PFSK-1 (cell line): Measurements from ENCODE around the gene MEGF11.

ENCODE experiments used
- FOXP2 ChIP-seq: optimal IDR thresholded peaks from 2 replicates; pipeline ENCODE3; 2011; ENCODE audit warnings: borderline replicate concordance, control low read depth, inconsistent platforms; ENCODE audit not compliant: insufficient read depth; ENCODE audit errors: extremely low read length, extremely low read depth
- POLR2AphosphoS5 ChIP-seq: IDR thresholded peaks from 2 replicates; pipeline ENCODE4 v1.6.1; 2012; ENCODE audit warnings: low read depth, mild to moderate bottlenecking, control low read depth, low read length, moderate library complexity
- REST ChIP-seq, 2 experiments: IDR thresholded peaks; 2 replicates each; pipeline versions ENCODE4 v1.6.1 to v1.8.0; 2011 to 2012; ENCODE audit warnings: low read depth in 2 of 2, low read length in 2 of 2, control low read depth in 1 of 2, inconsistent platforms in 1 of 2, mild to moderate bottlenecking in 1 of 2, moderate library complexity in 1 of 2; ENCODE audit not compliant: insufficient read depth in 1 of 2
- SIN3A ChIP-seq: IDR thresholded peaks from 2 replicates; pipeline ENCODE4 v1.6.1; 2012; ENCODE audit warnings: mild to moderate bottlenecking, low read length, moderate library complexity, borderline replicate concordance; ENCODE audit not compliant: insufficient read depth
- TAF1 ChIP-seq: IDR thresholded peaks from 2 replicates; pipeline ENCODE4 v1.6.1; 2012; ENCODE audit warnings: low read length, control low read depth, borderline replicate concordance; ENCODE audit not compliant: insufficient read depth

The MEGF11 gene

DNA sequence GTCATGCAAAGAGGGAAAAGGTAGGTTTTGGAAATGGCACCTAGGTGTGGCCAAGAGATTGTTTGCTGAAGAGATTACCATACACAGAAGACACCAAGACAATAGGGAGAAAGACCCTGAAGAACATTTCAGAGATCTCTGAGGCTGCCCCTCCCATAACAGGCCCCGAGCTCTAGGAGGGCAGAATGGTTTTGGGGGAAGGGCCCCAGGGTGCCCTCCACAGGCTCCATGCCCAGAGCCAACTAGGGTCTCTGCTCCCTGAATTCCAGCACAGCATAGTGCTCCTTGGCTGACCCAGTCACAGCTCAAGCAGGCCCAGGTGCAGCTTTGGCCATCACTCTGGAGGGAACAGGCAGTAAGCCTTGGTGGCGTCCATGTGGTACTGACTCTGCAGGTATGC lies 220.4 kb downstream of the MEGF11 start:
- TF ChIP-seq FOXP2 (no peak), TAF1 (no peak), SIN3A (no peak), POLR2AphosphoS5 (no peak), REST (IDR thresholded peaks at IDR 0.05; ENCODE audit: insufficient read depth in 1 of 2, low read depth in 2 of 2, low read length in 2 of 2) (no peak)

DNA sequence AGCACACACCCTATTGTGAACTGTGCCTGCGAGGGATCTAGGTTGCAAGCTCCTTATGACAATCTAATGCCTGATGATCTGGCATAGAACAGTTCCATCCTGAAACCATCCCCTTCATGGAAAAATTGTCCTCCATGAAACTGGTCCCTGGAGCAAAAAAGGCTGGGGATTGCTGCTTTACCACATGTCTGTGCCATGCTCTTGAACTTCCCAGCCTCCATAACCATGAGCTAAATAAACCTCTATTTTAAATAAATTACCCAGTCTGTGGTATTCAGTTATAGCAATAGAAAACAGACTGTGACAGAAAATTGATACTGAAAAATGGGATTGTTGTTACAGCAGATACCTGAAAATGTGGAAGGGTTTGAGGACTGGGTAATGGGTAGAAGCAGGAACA lies 221.5 kb downstream of the MEGF11 start:
- TF ChIP-seq FOXP2 (no peak), TAF1 (no peak), POLR2AphosphoS5 (no peak), SIN3A (no peak), REST (IDR thresholded peaks at IDR 0.05; ENCODE audit: insufficient read depth in 1 of 2, low read depth in 2 of 2, low read length in 2 of 2) (no peak)

DNA sequence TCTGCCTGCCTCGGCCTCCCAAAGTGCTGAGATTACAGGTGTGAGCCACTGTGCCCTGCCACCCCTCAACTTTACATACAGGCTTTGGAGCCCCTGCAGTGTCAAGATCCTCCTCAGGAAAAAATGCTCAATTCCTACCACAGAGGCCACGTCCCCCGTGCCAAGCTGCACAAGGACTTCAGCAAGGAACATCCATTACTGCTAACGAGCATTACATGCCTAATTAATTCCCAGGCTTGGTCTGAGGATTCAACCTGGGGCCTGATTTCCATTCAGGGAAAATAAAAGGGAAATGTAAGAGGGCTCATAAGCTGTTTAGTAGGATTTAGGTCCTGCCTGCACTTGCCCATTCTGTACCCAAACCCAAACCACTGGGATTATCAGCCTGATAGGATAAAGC lies 222.9 kb downstream of the MEGF11 start:
- TF ChIP-seq FOXP2 = no peak
- no peak for TF ChIP-seq TAF1
- no peak for TF ChIP-seq POLR2AphosphoS5
- no peak for TF ChIP-seq SIN3A
- TF ChIP-seq REST (IDR thresholded peaks at IDR 0.05; ENCODE audit: insufficient read depth in 1 of 2, low read depth in 2 of 2, low read length in 2 of 2) = no peak

DNA sequence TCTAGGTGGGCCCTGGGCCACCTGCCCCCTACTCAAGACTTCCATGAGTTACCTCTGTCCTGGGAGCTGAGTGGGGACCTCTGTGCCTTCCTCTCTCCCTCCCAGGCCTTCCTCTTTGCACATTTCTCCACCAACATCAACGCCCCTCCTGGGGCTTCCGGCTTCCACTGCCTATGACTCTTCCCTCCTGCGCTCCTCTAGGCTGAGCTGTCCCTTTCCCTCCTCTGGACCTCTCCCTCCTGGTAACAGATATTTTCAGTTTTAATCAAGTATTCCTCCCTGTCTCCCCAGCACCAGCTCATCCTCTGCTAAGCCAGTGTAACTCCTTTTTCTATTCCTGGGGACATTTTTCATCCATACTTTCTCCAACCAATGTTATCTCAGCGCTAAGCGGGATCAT lies 223.9 kb downstream of the MEGF11 start:
- no peak for TF ChIP-seq POLR2AphosphoS5
- TF ChIP-seq FOXP2 = no peak
- no peak for TF ChIP-seq SIN3A
- no peak for TF ChIP-seq TAF1
- no peak for TF ChIP-seq REST (IDR thresholded peaks at IDR 0.05; ENCODE audit: insufficient read depth in 1 of 2, low read depth in 2 of 2, low read length in 2 of 2)

DNA sequence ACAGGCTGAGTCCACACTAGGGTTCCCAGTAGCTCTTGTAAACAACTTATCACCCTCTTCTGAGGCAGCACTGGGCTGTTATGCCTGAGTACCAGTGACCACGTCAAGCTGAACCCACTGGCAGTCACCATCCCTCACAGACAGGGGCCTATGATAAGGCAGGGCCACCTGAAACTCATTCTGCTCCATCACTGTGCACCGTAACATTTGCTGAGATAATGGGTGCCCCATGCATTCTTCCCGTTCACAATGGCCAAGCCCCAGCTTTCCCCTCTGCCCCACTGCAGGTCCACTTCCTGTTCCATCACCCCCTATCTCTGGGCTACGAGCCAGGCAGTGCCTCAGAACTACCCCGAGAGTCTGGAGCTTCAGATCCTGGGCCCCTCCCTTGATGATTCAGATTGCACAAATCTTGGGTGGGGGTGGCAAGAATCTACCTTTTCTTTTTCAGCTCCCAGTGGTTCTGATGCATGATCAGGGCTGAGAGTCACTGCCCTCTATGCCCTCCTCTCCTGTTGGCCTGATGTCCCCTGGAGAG lies 226.2 kb downstream of the MEGF11 start:
- TF ChIP-seq POLR2AphosphoS5 = no peak
- TF ChIP-seq SIN3A = no peak
- no peak for TF ChIP-seq TAF1
- no peak for TF ChIP-seq REST (IDR thresholded peaks at IDR 0.05; ENCODE audit: insufficient read depth in 1 of 2, low read depth in 2 of 2, low read length in 2 of 2)
- TF ChIP-seq FOXP2 = no peak
